Hepatic stellate cell (primary cell): ENCODE results near the gene SNHG17.
"Not testable (repeated sequence)": the region's sequence is repeated elsewhere in the genome, so short reads cannot be mapped to it uniquely, and the experiment has no call there.

Source experiments
- DNase-seq: peaks from one replicate; pipeline ENCODE4 v3.0.0; 2011; ENCODE audit warnings: low spot score

Gene SNHG17

GRCh38 chr20:38447931-38448675, 13.0 kb upstream of the SNHG17 start:
- DNase-seq, result no peak

GRCh38 chr20:38447251-38447661, 12.1 kb upstream of the SNHG17 start:
- DNase-seq, result no peak

GRCh38 chr20:38446441-38447209, 11.5 kb upstream of the SNHG17 start:
- peak; percentile 83 for DNase-seq

- DNase-seq, result no peak
Measured at GRCh38 chr20:38445901-38446425, 10.8 kb upstream of the SNHG17 start.

GRCh38 chr20:38445381-38445796, 10.3 kb upstream of the SNHG17 start:
- DNase-seq, result no peak

- no peak for DNase-seq
Measured at GRCh38 chr20:38441916-38442315, 6.8 kb upstream of the SNHG17 start.

GRCh38 chr20:38441110-38441509, 6.0 kb upstream of the SNHG17 start:
- not testable (repeated sequence) for DNase-seq

- no peak for DNase-seq
Measured at GRCh38 chr20:38437796-38438195, 2.7 kb upstream of the SNHG17 start.

GRCh38 chr20:38435555-38435939, 419 bp upstream of the SNHG17 start:
- DNase-seq, result no peak

- no peak for DNase-seq
Measured at GRCh38 chr20:38434301-38434741, 807 bp downstream of the SNHG17 start.

GRCh38 chr20:38433304-38433972, 1.7 kb downstream of the SNHG17 start:
- no peak for DNase-seq

GRCh38 chr20:38432870-38433269, 2.3 kb downstream of the SNHG17 start:
- not testable (repeated sequence) for DNase-seq

- DNase-seq, result no peak
Measured at GRCh38 chr20:38432292-38432691, 2.8 kb downstream of the SNHG17 start.

GRCh38 chr20:38430679-38431325, 4.3 kb downstream of the SNHG17 start:
- no peak for DNase-seq

- DNase-seq, result no peak
Measured at GRCh38 chr20:38429301-38429700, 5.8 kb downstream of the SNHG17 start.

GRCh38 chr20:38428800-38429199, 6.3 kb downstream of the SNHG17 start:
- DNase-seq, result no peak

GRCh38 chr20:38427655-38428023, 7.5 kb downstream of the SNHG17 start:
- DNase-seq, result no peak

GRCh38 chr20:38426006-38426897, 8.9 kb downstream of the SNHG17 start:
- DNase-seq, result peak; percentile 96

GRCh38 chr20:38424401-38424800, 10.7 kb downstream of the SNHG17 start:
- DNase-seq, result no peak

- no peak for DNase-seq
Measured at GRCh38 chr20:38423541-38423940, 11.6 kb downstream of the SNHG17 start.

- no peak for DNase-seq
Measured at GRCh38 chr20:38421915-38422314, 13.2 kb downstream of the SNHG17 start.
